Subcutaneous adipose tissue (tissue), 4 donors: ENCODE data around the gene ANKFN1. TPM values are rescaled to one million over a fixed set of nuclear protein-coding genes. Genes with fewer than 3 reads are reported as not detected.

ENCODE experiments used
- CTCF ChIP-seq: fragments of 450-650 bp; IDR thresholded peaks from one replicate; pipeline ENCODE4 v1.5.1; 2016; ENCODE audit warnings: low read depth, mild to moderate bottlenecking, control low read depth, antibody characterized with exemption, moderate library complexity
- total RNA-seq, 4 donors: library from RNA; depleted of rRNA; stranded (reverse); fragments of >200 nt; gene quantifications; one replicate each; pipeline ENCODE4 v1.1.0, GENCODE V29; 2016

Gene ANKFN1
- total RNA-seq, 4 donors from 2014 or later = 2.9 to 15.5 (median 5.3) TPM; not detected in 1

GRCh38 chr17:56471696-56472095, 318.4 kb downstream of the ANKFN1 start:
- no peak for TF ChIP-seq CTCF

- TF ChIP-seq CTCF = no peak
Measured at GRCh38 chr17:56475116-56475515, 321.8 kb downstream of the ANKFN1 start.

- TF ChIP-seq CTCF = no peak
Measured at GRCh38 chr17:56478836-56479447, 325.7 kb downstream of the ANKFN1 start.

GRCh38 chr17:56480501-56480900, 327.2 kb downstream of the ANKFN1 start:
- no peak for TF ChIP-seq CTCF

GRCh38 chr17:56481659-56482058, 328.4 kb downstream of the ANKFN1 start:
- no peak for TF ChIP-seq CTCF

- TF ChIP-seq CTCF = no peak
Measured at GRCh38 chr17:56482229-56482628, 329.0 kb downstream of the ANKFN1 start.

- TF ChIP-seq CTCF = no peak
Measured at GRCh38 chr17:56486732-56487131, 333.5 kb downstream of the ANKFN1 start.
